Measurements from ENCODE around the gene NOX5.

The NOX5 gene

GRCh38 chr15:69107025-69107620 is 92.6 kb downstream of the NOX5 start:
- no peak for DNase-seq
